T-cell (primary cell): ENCODE measurements around the gene TSSK6. TPM values are rescaled to one million over a fixed set of nuclear protein-coding genes. Genes with fewer than 3 reads are reported as not detected.
A peak's percentile ranks its signal among the peaks of the same experiment; 100 is the strongest.

Experiments used
- ATAC-seq, 4 experiments: fragments of 200-7000 bp in 3 of 4; fragments of 150-1000 bp in 1 of 4; cut with Tn5 transposase; replicated peaks in 1 of 4; 1 replicate in 3 of 4; 2 replicates in 1 of 4; pipeline ENCODE4 v1.10.0; 2021; ENCODE audit warnings: moderate library complexity in 3 of 4, mild to moderate bottlenecking in 2 of 4, moderate number of reproducible peaks in 1 of 4
- CTCF ChIA-PET, 2 donors: fragments of 300-600 bp; sonication (Branson Sonifier 250); formaldehyde crosslinking; loops; one replicate each; lab custom pipeline; 2022; ENCODE audit warnings: antibody characterized with exemption in 2 of 2; lab: Charles Lee
- POLR2A ChIA-PET, 2 donors: fragments of 300-600 bp; sonication (Branson Sonifier 250); formaldehyde crosslinking; loops; one replicate each; lab custom pipeline; 2022; ENCODE audit warnings: antibody characterized with exemption in 2 of 2; lab: Charles Lee
- DNase-seq, 35 experiments: peaks; one replicate each; pipeline versions ENCODE4 v3.0.0 to v3.0.0-alpha.2; 2013 to 2023
- H3K27ac ChIP-seq: one replicate; pipeline ENCODE4 v1.5.1; 2013; ENCODE audit warnings: low read length
- H3K27me3 ChIP-seq, 2 experiments: replicated peaks in 1 of 2; 1 replicate in 1 of 2; 2 replicates in 1 of 2; pipeline versions ENCODE4 v1.6.1 to v1.7.0; 2013; ENCODE audit warnings: low read length in 1 of 2, mixed read lengths in 1 of 2; ENCODE audit not compliant: control insufficient read depth in 2 of 2, insufficient read depth in 2 of 2; ENCODE audit errors: extremely low read depth in 1 of 2
- H3K36me3 ChIP-seq, 2 donors: 1 replicate in 1 of 2; 2 replicates in 1 of 2; pipeline versions ENCODE4 v1.6.1 to v1.7.0; 2013; ENCODE audit warnings: low read length in 1 of 2; ENCODE audit not compliant: control insufficient read depth in 2 of 2, insufficient read depth in 1 of 2; ENCODE audit errors: extremely low read depth in 1 of 2
- H3K4me1 ChIP-seq, 2 experiments: 1 replicate in 1 of 2; 2 replicates in 1 of 2; pipeline versions ENCODE4 v1.6.1 to v1.7.0; 2013; ENCODE audit warnings: low read length in 2 of 2, mixed read lengths in 1 of 2; ENCODE audit not compliant: insufficient read depth in 2 of 2, control insufficient read depth in 1 of 2; ENCODE audit errors: extremely low read depth in 1 of 2
- H3K4me3 ChIP-seq, 2 donors: 1 replicate in 1 of 2; 2 replicates in 1 of 2; pipeline versions ENCODE4 v1.5.1 to v1.7.0; 2013; ENCODE audit warnings: mild to moderate bottlenecking in 2 of 2, low read length in 1 of 2, moderate library complexity in 1 of 2; ENCODE audit not compliant: control insufficient read depth in 1 of 2; ENCODE audit errors: extremely low read depth in 1 of 2
- H3K9me3 ChIP-seq: 2 replicates; pipeline ENCODE4 v1.7.0; 2013
- H3K27ac Mint-ChIP-seq, 2 donors: one replicate each; pipeline ENCODE4 v1.8.0; 2020 to 2021; ENCODE audit warnings: mild to moderate bottlenecking in 2 of 2, mixed read lengths in 2 of 2
- H3K27me3 Mint-ChIP-seq, 2 donors: one replicate each; pipeline ENCODE4 v1.8.0; 2021 to 2022; ENCODE audit warnings: mixed read lengths in 2 of 2
- H3K36me3 Mint-ChIP-seq: one replicate; pipeline ENCODE4 v1.8.0; 2021; ENCODE audit warnings: mixed read lengths
- H3K4me1 Mint-ChIP-seq, 3 donors: one replicate each; pipeline ENCODE4 v1.8.0; 2020 to 2022; ENCODE audit warnings: mixed read lengths in 3 of 3, mild to moderate bottlenecking in 1 of 3
- H3K4me3 Mint-ChIP-seq, 3 donors: one replicate each; pipeline ENCODE4 v1.8.0; 2020 to 2022; ENCODE audit warnings: mild to moderate bottlenecking in 3 of 3, mixed read lengths in 3 of 3, moderate library complexity in 3 of 3
- H3K9me3 Mint-ChIP-seq, 3 donors: one replicate each; pipeline ENCODE4 v1.8.0; 2020 to 2022; ENCODE audit warnings: mixed read lengths in 3 of 3
- WGBS: methylation state at CpG from one replicate; pipeline ENCODE4 v1.1.5; 2013; ENCODE audit warnings: missing lambda C conversion rate; ENCODE audit not compliant: insufficient coverage; 5-methylcytosine and 5-hydroxymethylcytosine counted together
- total RNA-seq, 35 experiments: library from RNA in 6 of 35; stranded (reverse) in 6 of 35; fragments of 120-200 nt in 1 of 35; gene quantifications; one replicate each; pipeline versions ENCODE4 v1.2.1 to v1.2.4 and lab custom pipeline; 2013 to 2026

The TSSK6 gene
- total RNA-seq, 5 donors from 2014 or later (not counting 1 experiment from before 2014, with no cell fraction given): 3.9 to 13.0 (median 11.0) TPM

DNA sequence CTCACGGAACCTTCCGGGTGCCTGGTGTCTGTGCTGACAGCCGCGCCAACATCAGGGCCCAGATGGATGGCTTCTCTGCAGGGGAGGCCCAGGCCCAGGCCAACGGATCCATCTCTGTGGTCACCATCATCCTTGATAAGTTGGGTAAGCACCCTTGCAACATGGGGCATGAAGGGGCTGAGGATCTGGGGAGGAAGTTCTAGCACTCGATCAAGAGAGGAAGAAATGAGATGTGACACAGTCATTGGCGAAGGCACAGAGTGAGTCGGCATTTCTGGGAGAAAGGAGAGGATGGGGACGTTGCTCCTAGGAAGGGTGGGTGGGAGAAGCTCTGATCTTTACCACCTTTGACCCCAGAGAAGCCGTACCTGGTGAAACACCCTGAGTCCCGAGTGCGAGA lies 27.2 kb upstream of the TSSK6 start:
- H3K27ac Mint-ChIP-seq: no peak overlapping the region
- Histone ChIP-seq H3K27ac (no peak overlapping the region), H3K4me3 (no peak overlapping the region), H3K9me3 (no peaks in the 10 kb centered on the region), H3K36me3 (no peaks in the 10 kb centered on the region), H3K27me3 (peaks cover 0 to 63% of the 10 kb centered on the region in 2 experiments), H3K4me1 (peaks cover 4 to 50% of the 10 kb centered on the region in 2 experiments)
- no peak for DNase-seq
- CTCF ChIA-PET: no interaction called here
- 72% methylated on average over 11 of the region's 12 CpGs for WGBS
- peaks cover 21 to 36% (median 28%) of the 10 kb centered on the region in 3 donors for H3K4me1 Mint-ChIP-seq
- no peak for ATAC-seq
- POLR2A ChIA-PET: interaction anchor here in 1 of 2 donors (0.6 kb wide), 1 partner anchor 1323 kb away, joined by 3 read pairs; no protein-coding TSS in a partner anchor
- no peaks in the 10 kb centered on the region for H3K36me3 Mint-ChIP-seq
- no peaks in the 10 kb centered on the region for H3K9me3 Mint-ChIP-seq
- H3K27me3 Mint-ChIP-seq: peaks cover 0 to 12% of the 10 kb centered on the region in 2 donors
- H3K4me3 Mint-ChIP-seq: peak overlapping the region in 1 of 3 donors; percentile 51

DNA sequence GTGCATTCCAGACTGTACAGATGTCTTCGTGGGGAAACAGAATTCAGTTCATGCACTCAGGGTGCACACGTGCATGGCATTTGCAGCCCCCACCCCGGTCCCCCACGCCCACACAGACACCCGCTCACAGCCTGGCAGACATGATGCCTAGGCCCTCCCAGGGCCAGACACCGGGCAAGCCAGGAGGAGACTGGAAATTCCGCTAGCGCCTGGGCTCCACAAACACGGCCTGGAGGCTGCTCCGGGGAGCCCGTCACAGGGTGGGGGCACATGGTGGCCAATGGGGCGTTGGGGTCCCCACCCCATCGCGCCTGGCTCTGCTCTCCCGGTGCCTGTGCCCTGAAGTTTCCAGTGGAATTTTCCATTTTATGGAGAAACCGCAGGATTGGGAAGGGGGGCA lies 26.3 kb upstream of the TSSK6 start:
- Mint-ChIP-seq H3K27ac (no peak overlapping the region), H3K36me3 (no peaks in the 10 kb centered on the region), H3K9me3 (no peaks in the 10 kb centered on the region), H3K4me1 (peaks cover 24 to 43% (median 31%) of the 10 kb centered on the region in 3 donors), H3K27me3 (peaks cover 0 to 14% of the 10 kb centered on the region in 2 donors), H3K4me3 (peak overlapping the region in 1 of 3 donors; percentile 78)
- DNase-seq (no peak), ATAC-seq (no peak)
- Histone ChIP-seq H3K4me1 (peaks cover 4 to 56% of the 10 kb centered on the region in 2 experiments), H3K27me3 (peaks cover 0 to 56% of the 10 kb centered on the region in 2 experiments), H3K4me3 (peak overlapping the region; percentile 10 to 42), H3K36me3 (no peaks in the 10 kb centered on the region), H3K27ac (no peak overlapping the region), H3K9me3 (no peaks in the 10 kb centered on the region)
- CTCF ChIA-PET: interaction anchor here in 1 of 2 donors (0.6 kb wide), 1 partner anchor 9 kb away, joined by 6 read pairs; no protein-coding TSS in a partner anchor
- WGBS: 94% methylated on average over 6 of the region's 16 CpGs
- POLR2A ChIA-PET: no interaction called here

DNA sequence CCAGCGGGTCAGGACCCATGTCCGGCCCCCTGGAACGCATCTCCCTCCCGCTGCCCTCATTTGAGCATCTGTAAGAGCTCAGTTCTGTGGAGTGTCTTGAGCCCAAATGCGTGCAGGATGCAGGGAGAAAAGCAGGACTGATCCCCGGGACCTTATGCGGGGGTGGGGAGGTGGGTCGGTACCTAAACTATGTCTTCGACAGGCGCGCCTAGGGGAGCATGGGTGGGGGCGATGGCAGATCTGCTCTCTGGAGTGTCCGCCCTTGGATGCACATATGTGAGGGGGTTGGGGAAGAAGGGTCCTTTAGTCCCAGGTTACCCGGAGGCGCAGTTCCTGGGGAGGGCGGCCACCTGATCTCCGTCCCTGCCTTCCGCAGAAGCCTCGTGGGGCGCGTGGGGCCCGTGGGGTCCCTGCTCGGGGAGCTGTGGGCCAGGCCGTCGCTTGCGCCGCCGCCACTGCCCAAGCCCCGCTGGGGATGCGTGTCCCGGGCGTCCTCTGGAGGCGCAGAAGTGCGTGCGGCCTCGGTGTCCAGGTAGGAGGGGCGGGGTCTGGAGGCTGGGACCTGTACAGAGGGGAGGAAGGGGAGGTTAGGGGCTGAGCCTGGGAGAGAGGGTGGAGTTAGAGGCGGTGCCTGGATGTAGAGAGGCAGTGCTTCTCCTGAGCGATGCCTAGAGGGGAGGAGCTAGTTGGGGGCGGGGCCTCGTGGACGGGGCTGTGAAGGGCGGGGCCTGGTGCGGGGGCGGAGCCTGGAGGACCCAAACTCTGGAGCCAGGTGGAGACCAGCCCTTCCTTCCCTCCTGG lies 25.6 kb upstream of the TSSK6 start:
- peaks cover 24 to 43% (median 31%) of the 10 kb centered on the region in 3 donors for H3K4me1 Mint-ChIP-seq
- H3K4me3 ChIP-seq: peak overlapping the region; percentile 42 to 53
- H3K36me3 Mint-ChIP-seq: no peaks in the 10 kb centered on the region

DNA sequence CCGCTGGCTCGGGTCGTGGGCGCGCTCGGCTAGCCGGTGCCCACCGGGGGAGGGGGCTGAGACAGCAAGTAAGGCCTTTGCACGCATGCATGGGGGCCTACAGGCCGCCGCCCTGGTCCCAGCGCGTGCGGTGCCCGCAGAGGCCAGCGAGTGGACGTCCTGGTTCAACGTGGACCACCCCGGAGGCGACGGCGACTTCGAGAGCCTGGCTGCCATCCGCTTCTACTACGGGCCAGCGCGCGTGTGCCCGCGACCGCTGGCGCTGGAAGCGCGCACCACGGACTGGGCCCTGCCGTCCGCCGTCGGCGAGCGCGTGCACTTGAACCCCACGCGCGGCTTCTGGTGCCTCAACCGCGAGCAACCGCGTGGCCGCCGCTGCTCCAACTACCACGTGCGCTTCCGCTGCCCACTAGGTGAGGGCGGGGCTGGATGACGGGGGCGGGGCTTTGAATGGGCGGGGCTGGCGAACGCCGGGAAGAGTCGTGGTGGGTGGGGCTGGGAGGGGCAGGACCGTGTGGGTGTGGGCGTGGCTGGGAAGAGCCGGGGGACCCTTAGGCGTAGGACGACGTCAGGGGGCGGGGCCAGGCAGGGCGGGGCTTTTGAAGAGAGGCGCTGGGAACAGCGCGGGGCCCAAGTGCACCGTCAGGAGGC lies 24.8 kb upstream of the TSSK6 start:
- Mint-ChIP-seq H3K36me3 (no peaks in the 10 kb centered on the region), H3K4me3 (peak overlapping the region; percentile 62 to 84 (median 71)), H3K9me3 (no peaks in the 10 kb centered on the region), H3K27ac (no peak overlapping the region), H3K27me3 (peaks cover 0 to 14% of the 10 kb centered on the region in 2 donors), H3K4me1 (peaks cover 24 to 43% (median 31%) of the 10 kb centered on the region in 3 donors)
- peaks cover 4 to 56% of the 10 kb centered on the region in 2 experiments for H3K4me1 ChIP-seq
- peak; percentile 18 to 43 (median 34) for ATAC-seq
- ChIA-PET POLR2A (no interaction called here), CTCF (interaction anchor here in 1 of 2 donors (0.7 kb wide), 1 partner anchor 14 kb away, joined by 5 read pairs; no protein-coding TSS in a partner anchor)
- peak in 33 of 35 experiments; percentile 25 to 76 (median 47) for DNase-seq
- no peak overlapping the region for H3K27ac ChIP-seq
- no peaks in the 10 kb centered on the region for H3K36me3 ChIP-seq
- 28% methylated on average over 69 of the region's 74 CpGs for WGBS
- H3K9me3 ChIP-seq: no peaks in the 10 kb centered on the region
- peaks cover 0 to 50% of the 10 kb centered on the region in 2 experiments for H3K27me3 ChIP-seq
- peak overlapping the region; percentile 42 to 53 for H3K4me3 ChIP-seq

More for the DNA sequence above, 25.6 kb upstream of the TSSK6 start:
- Mint-ChIP-seq H3K27me3 (peaks cover 0 to 14% of the 10 kb centered on the region in 2 donors), H3K4me3 (peak overlapping the region; percentile 62 to 78 (median 71)), H3K9me3 (no peaks in the 10 kb centered on the region), H3K27ac (no peak overlapping the region)
- ATAC-seq (peak; percentile 75 to 82 (median 78)), DNase-seq (peak; percentile 38 to 82 (median 69))
- CTCF ChIA-PET: interaction anchor here in 1 of 2 donors (0.6 to 0.7 kb wide), 2 partner anchors 9 to 13 kb away, joined by 5 to 6 read pairs; no protein-coding TSS in a partner anchor
- no peaks in the 10 kb centered on the region for H3K9me3 ChIP-seq
- H3K36me3 ChIP-seq: no peaks in the 10 kb centered on the region
- POLR2A ChIA-PET: no interaction called here
- peaks cover 0 to 53% of the 10 kb centered on the region in 2 experiments for H3K27me3 ChIP-seq
- H3K27ac ChIP-seq: no peak overlapping the region
- WGBS: 9% methylated on average over 39 of the region's 45 CpGs
- peaks cover 4 to 56% of the 10 kb centered on the region in 2 experiments for H3K4me1 ChIP-seq

DNA sequence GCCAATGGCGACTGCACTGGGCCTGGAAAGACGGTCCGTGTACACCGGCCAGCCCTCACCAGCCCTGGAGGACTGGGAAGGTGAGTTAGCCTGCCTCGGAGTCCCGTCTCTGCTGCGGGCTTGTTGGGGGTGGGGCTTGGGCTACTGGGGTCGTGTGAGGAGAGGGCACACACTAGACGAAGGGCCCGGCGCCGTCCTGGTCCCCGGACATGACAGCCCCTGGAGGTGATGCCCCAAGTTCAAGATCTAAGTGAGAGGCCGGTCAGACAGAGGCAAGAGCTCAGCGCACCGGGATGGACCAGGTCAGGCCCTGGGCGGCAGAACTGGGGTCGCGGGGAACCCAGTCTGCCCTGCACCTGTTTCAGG lies 24.3 kb upstream of the TSSK6 start:
- no peak overlapping the region for H3K27ac Mint-ChIP-seq
- ATAC-seq: no peak
- WGBS: 63% methylated on average over 16 of the region's 19 CpGs
- H3K27me3 Mint-ChIP-seq: peaks cover 0 to 14% of the 10 kb centered on the region in 2 donors
- Histone ChIP-seq H3K9me3 (no peaks in the 10 kb centered on the region), H3K4me1 (peaks cover 4 to 56% of the 10 kb centered on the region in 2 experiments), H3K4me3 (no peak overlapping the region), H3K27ac (no peak overlapping the region), H3K27me3 (peaks cover 0 to 50% of the 10 kb centered on the region in 2 experiments), H3K36me3 (no peaks in the 10 kb centered on the region)
- peak overlapping the region in 2 of 3 donors; percentile 24 to 84 for H3K4me3 Mint-ChIP-seq
- H3K36me3 Mint-ChIP-seq: no peaks in the 10 kb centered on the region
- DNase-seq: no peak
- ChIA-PET CTCF (no interaction called here), POLR2A (no interaction called here)
- peaks cover 24 to 43% (median 31%) of the 10 kb centered on the region in 3 donors for H3K4me1 Mint-ChIP-seq
- H3K9me3 Mint-ChIP-seq: no peaks in the 10 kb centered on the region

DNA sequence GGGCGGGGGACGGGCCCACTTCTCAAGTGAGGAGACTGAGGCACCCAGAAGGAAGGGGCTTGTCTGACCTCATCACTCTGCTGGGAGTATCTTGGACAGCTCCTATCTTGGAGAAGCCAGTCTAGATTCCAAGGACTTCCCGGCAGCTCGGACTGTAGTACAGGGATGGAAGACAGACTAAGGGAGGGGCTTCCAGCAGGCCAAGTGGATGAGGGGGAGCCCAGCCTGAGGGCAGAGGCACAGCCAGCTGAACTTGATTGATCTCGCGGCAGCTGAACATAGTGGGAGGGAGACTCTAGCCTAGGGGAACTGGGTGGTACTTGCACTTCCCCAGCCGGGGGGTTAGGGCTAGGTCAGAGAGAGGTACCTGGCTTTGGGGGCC lies 23.4 kb upstream of the TSSK6 start:
- no peaks in the 10 kb centered on the region for H3K9me3 Mint-ChIP-seq
- Histone ChIP-seq H3K27ac (no peak overlapping the region), H3K27me3 (peaks cover 0 to 48% of the 10 kb centered on the region in 2 experiments), H3K4me3 (peak overlapping the region; percentile 0 to 10), H3K9me3 (no peaks in the 10 kb centered on the region), H3K36me3 (no peaks in the 10 kb centered on the region), H3K4me1 (peaks cover 4 to 56% of the 10 kb centered on the region in 2 experiments)
- peaks cover 0 to 14% of the 10 kb centered on the region in 2 donors for H3K27me3 Mint-ChIP-seq
- POLR2A ChIA-PET: no interaction called here
- H3K36me3 Mint-ChIP-seq: no peaks in the 10 kb centered on the region
- DNase-seq (no peak), ATAC-seq (no peak)
- H3K4me3 Mint-ChIP-seq: peak overlapping the region; percentile 39 to 84 (median 56)
- CTCF ChIA-PET: no interaction called here
- peaks cover 24 to 50% (median 34%) of the 10 kb centered on the region in 3 donors for H3K4me1 Mint-ChIP-seq
- WGBS: 49% methylated on average over 5 of the region's 7 CpGs
- peak overlapping the region; percentile 44 to 68 for H3K27ac Mint-ChIP-seq
